Measurements from ENCODE around the gene PHLPP1.

Gene PHLPP1

DNA sequence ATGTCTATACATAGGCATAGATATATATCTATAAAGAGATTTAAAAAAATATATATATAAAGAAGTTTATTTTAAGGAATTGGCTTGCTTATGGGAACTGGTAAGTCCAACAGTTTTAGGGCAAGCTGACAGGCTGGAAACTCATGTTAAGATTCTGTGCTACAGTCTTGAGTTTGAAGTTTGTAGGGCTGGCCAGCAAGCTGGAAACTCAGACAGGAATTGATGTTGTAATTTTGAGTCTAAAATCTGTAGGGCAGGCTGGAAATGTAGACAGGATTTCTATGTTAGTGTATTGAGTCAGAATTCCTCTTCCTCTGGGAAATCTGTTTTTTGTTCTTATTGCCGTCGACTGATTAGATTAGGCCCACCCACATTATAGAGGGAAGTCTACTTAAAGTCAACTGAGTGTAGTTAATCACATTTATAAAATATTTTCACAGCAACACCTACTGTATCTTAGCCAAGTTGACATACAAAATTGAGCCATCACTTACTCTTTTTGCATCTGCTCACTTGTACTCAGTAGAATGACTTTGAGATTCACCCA is 60.8 kb downstream of the PHLPP1 start:
- Histone ChIP-seq H2BK5ac (ENCODE audit: low read length) (no peak overlapping the region), H3K9me3 (replicated peaks in 1 of 2; ENCODE audit: control insufficient read depth in 2 of 2, insufficient read depth in 1 of 2, low read depth in 1 of 2, low read length in 2 of 2) (peaks cover 0 to 9% of the 10 kb centered on the region in 2 donors), H3K23ac (ENCODE audit: low read depth, low read length, poor library complexity) (no peak overlapping the region), H4K8ac (ENCODE audit: low read depth, low read length) (no peak overlapping the region), H3K4ac (ENCODE audit: low read length) (no peak overlapping the region), H3K27me3 (ENCODE audit: control insufficient read depth in 3 of 3, insufficient read depth in 3 of 3, low read depth in 1 of 3, low read length in 3 of 3) (no peaks in the 10 kb centered on the region), H2AK5ac (ENCODE audit: low read depth, low read length) (no peak overlapping the region), H3K14ac (ENCODE audit: low read length) (no peak overlapping the region), H2BK12ac (ENCODE audit: low read length) (no peak overlapping the region), H2AFZ (ENCODE audit: low read length) (no peak overlapping the region), H3K9ac (ENCODE audit: low read depth, low read length, poor library complexity) (no peak overlapping the region), H2BK120ac (ENCODE audit: low read depth, low read length) (no peak overlapping the region), H3K79me1 (ENCODE audit: low read depth, low read length) (no peaks in the 10 kb centered on the region), H3K18ac (ENCODE audit: low read length) (no peak overlapping the region), H4K91ac (ENCODE audit: low read depth, low read length, poor library complexity) (no peak overlapping the region), H3K36me3 (replicated peaks in 1 of 2; ENCODE audit: control insufficient read depth in 2 of 2, insufficient read depth in 2 of 2, low read length in 2 of 2) (no peaks in the 10 kb centered on the region), H3K27ac (replicated peaks; ENCODE audit: low read length) (no peak overlapping the region), H3K4me1 (ENCODE audit: control insufficient read depth in 2 of 2, insufficient read depth in 1 of 2, low read depth in 1 of 2, low read length in 2 of 2) (peaks cover 6 to 11% of the 10 kb centered on the region in 2 donors), H2BK15ac (ENCODE audit: low read length) (no peak overlapping the region), H3K4me3 (ENCODE audit: low read length in 2 of 2) (no peak overlapping the region), H3K4me2 (ENCODE audit: insufficient read depth, low read length, poor library complexity, severe bottlenecking) (no peak overlapping the region)
- no peak for DNase-seq (ENCODE audit: low spot score)
- no CpG with 5 or more reads among the region's 2 CpGs for WGBS, 2 donors (ENCODE audit: extremely low coverage in 2 of 2, insufficient read length in 2 of 2, insufficient replicate concordance in 1 of 2)

DNA sequence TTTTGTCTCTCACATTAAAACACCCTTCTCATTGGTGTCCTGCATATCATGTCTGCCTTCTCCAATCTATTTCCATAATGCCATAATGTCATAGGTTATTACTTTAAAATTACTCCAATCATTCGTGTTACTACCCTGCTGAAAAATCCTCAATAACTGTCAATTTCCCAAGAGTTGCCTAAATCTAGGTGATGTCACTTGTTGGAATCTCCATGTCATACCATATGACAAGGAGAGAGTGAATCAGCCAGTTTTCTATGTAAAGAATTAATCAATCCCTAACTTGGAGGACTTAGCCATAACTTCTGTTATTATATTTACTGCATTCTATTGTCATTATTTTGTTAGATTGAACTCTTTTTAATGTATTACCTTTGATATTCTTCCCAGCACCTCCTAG is 62.5 kb downstream of the PHLPP1 start:
- H3K4me2 ChIP-seq (ENCODE audit: insufficient read depth, low read length, poor library complexity, severe bottlenecking): no peak overlapping the region
- H2BK12ac ChIP-seq (ENCODE audit: low read length): no peak overlapping the region
- no peaks in the 10 kb centered on the region for H3K79me1 ChIP-seq (ENCODE audit: low read depth, low read length)
- no peak overlapping the region for H2AFZ ChIP-seq (ENCODE audit: low read length)
- H2AK5ac ChIP-seq (ENCODE audit: low read depth, low read length): no peak overlapping the region
- WGBS, 2 donors (ENCODE audit: extremely low coverage in 2 of 2, insufficient read length in 2 of 2, insufficient replicate concordance in 1 of 2): no CpG with 5 or more reads among the region's 1 CpG
- H2BK5ac ChIP-seq (ENCODE audit: low read length): no peak overlapping the region
- no peak overlapping the region for H3K27ac ChIP-seq (replicated peaks; ENCODE audit: low read length)
- no peak overlapping the region for H3K4me3 ChIP-seq (ENCODE audit: low read length in 2 of 2)
- H3K9me3 ChIP-seq (replicated peaks in 1 of 2; ENCODE audit: control insufficient read depth in 2 of 2, insufficient read depth in 1 of 2, low read depth in 1 of 2, low read length in 2 of 2): peaks cover 0 to 9% of the 10 kb centered on the region in 2 donors
- H3K4ac ChIP-seq (ENCODE audit: low read length): no peak overlapping the region
- H4K8ac ChIP-seq (ENCODE audit: low read depth, low read length): no peak overlapping the region
- no peak overlapping the region for H4K91ac ChIP-seq (ENCODE audit: low read depth, low read length, poor library complexity)
- DNase-seq (ENCODE audit: low spot score): no peak
- no peak overlapping the region for H3K9ac ChIP-seq (ENCODE audit: low read depth, low read length, poor library complexity)
- H2BK120ac ChIP-seq (ENCODE audit: low read depth, low read length): no peak overlapping the region
- peaks cover 8 to 15% of the 10 kb centered on the region in 2 donors for H3K4me1 ChIP-seq (ENCODE audit: control insufficient read depth in 2 of 2, insufficient read depth in 1 of 2, low read depth in 1 of 2, low read length in 2 of 2)
- no peak overlapping the region for H3K18ac ChIP-seq (ENCODE audit: low read length)
- H3K23ac ChIP-seq (ENCODE audit: low read depth, low read length, poor library complexity): no peak overlapping the region
- H3K14ac ChIP-seq (ENCODE audit: low read length): no peak overlapping the region
- no peaks in the 10 kb centered on the region for H3K36me3 ChIP-seq (replicated peaks in 1 of 2; ENCODE audit: control insufficient read depth in 2 of 2, insufficient read depth in 2 of 2, low read length in 2 of 2)
- no peak overlapping the region for H2BK15ac ChIP-seq (ENCODE audit: low read length)
- H3K27me3 ChIP-seq (ENCODE audit: control insufficient read depth in 3 of 3, insufficient read depth in 3 of 3, low read depth in 1 of 3, low read length in 3 of 3): no peaks in the 10 kb centered on the region

DNA sequence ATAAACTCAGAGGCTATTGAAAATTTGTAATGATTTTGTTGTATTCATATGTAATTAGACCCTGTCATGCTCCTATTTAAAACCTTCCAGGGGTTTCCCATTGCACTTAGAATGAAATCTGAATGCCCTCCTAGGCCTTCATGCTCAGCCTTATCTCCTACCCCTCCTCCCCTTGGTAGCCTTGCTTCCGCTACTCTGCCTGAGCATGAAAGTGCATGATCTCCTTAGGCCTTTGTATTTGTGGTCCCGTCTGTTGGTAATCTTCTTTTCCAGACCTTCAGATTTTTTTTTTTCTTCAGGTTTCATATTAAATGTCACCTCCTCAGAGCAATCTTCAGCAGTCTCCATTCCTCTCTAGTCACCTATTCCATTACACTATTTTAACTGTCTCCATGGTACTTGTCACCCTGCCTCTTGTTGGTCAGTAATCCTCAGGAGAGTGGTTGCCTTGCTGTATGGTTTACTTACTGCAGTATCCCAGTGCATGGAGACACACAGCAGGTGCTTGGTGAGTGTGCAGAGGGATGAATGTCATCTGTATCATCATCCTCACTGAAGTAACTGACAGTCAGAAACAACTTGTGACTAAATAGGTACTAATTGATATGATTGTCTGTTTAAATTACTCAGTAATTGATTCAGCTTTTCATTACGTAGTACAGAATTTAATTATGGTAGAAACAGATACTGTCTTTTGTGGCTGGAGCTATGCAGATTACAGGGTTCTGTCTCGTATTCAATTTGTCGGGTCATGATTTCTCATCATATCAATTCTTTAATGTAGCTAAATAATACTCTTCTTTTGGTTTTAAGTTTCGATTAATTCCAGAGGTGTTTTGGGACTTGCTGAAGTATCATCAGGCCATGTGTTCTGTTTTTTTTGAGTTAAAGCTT is 63.9 kb downstream of the PHLPP1 start:
- Histone ChIP-seq H3K36me3 (replicated peaks in 1 of 2; ENCODE audit: control insufficient read depth in 2 of 2, insufficient read depth in 2 of 2, low read length in 2 of 2) (no peaks in the 10 kb centered on the region), H3K9ac (ENCODE audit: low read depth, low read length, poor library complexity) (no peak overlapping the region), H3K23ac (ENCODE audit: low read depth, low read length, poor library complexity) (no peak overlapping the region), H3K4me1 (ENCODE audit: control insufficient read depth in 2 of 2, insufficient read depth in 1 of 2, low read depth in 1 of 2, low read length in 2 of 2) (peaks cover 9 to 10% of the 10 kb centered on the region in 2 donors), H4K8ac (ENCODE audit: low read depth, low read length) (no peak overlapping the region), H3K9me3 (replicated peaks in 1 of 2; ENCODE audit: control insufficient read depth in 2 of 2, insufficient read depth in 1 of 2, low read depth in 1 of 2, low read length in 2 of 2) (peaks cover 0 to 9% of the 10 kb centered on the region in 2 donors), H3K18ac (ENCODE audit: low read length) (no peak overlapping the region), H2BK15ac (ENCODE audit: low read length) (no peak overlapping the region), H2BK12ac (ENCODE audit: low read length) (no peak overlapping the region), H3K27me3 (ENCODE audit: control insufficient read depth in 3 of 3, insufficient read depth in 3 of 3, low read depth in 1 of 3, low read length in 3 of 3) (no peaks in the 10 kb centered on the region), H3K14ac (ENCODE audit: low read length) (no peak overlapping the region), H3K79me1 (ENCODE audit: low read depth, low read length) (no peaks in the 10 kb centered on the region), H3K4me3 (ENCODE audit: low read length in 2 of 2) (no peak overlapping the region), H2AFZ (ENCODE audit: low read length) (no peak overlapping the region), H4K91ac (ENCODE audit: low read depth, low read length, poor library complexity) (no peak overlapping the region), H3K27ac (replicated peaks; ENCODE audit: low read length) (no peak overlapping the region), H2AK5ac (ENCODE audit: low read depth, low read length) (no peak overlapping the region), H3K4ac (ENCODE audit: low read length) (no peak overlapping the region), H3K4me2 (ENCODE audit: insufficient read depth, low read length, poor library complexity, severe bottlenecking) (no peak overlapping the region), H2BK120ac (ENCODE audit: low read depth, low read length) (no peak overlapping the region), H2BK5ac (ENCODE audit: low read length) (no peak overlapping the region)
- no peak for DNase-seq (ENCODE audit: low spot score)
- WGBS, 2 donors (ENCODE audit: extremely low coverage in 2 of 2, insufficient read length in 2 of 2, insufficient replicate concordance in 1 of 2): no CpG with 5 or more reads among the region's 6 CpGs

DNA sequence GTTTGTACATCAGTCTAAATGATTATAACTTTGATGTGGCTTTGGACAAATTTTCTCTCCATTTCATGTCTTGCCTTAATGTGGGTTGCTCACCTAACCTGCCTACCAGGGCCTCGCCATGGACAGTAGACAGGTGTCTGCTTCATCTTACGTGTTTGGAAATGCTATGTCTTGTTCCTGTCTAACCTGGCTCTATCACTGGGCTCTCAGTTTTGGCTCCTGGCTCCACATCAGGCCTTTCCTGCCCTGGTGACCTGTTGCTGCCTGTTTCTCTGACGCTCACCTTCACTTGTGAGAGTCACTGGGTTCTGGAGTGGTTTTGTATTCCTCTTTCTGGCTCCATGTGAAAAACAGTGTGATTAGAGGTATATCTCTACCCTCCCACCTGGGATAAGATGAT is 65.9 kb downstream of the PHLPP1 start:
- Histone ChIP-seq H3K9ac (ENCODE audit: low read depth, low read length, poor library complexity) (no peak overlapping the region), H2BK15ac (ENCODE audit: low read length) (no peak overlapping the region), H2BK120ac (ENCODE audit: low read depth, low read length) (no peak overlapping the region), H3K27me3 (ENCODE audit: control insufficient read depth in 3 of 3, insufficient read depth in 3 of 3, low read depth in 1 of 3, low read length in 3 of 3) (no peaks in the 10 kb centered on the region), H3K36me3 (replicated peaks in 1 of 2; ENCODE audit: control insufficient read depth in 2 of 2, insufficient read depth in 2 of 2, low read length in 2 of 2) (no peaks in the 10 kb centered on the region), H3K14ac (ENCODE audit: low read length) (no peak overlapping the region), H3K79me1 (ENCODE audit: low read depth, low read length) (no peaks in the 10 kb centered on the region), H3K4me2 (ENCODE audit: insufficient read depth, low read length, poor library complexity, severe bottlenecking) (no peak overlapping the region), H4K91ac (ENCODE audit: low read depth, low read length, poor library complexity) (no peak overlapping the region), H3K4ac (ENCODE audit: low read length) (no peak overlapping the region), H3K18ac (ENCODE audit: low read length) (no peak overlapping the region), H2BK12ac (ENCODE audit: low read length) (no peak overlapping the region), H3K4me3 (ENCODE audit: low read length in 2 of 2) (no peak overlapping the region), H4K8ac (ENCODE audit: low read depth, low read length) (no peak overlapping the region), H3K27ac (replicated peaks; ENCODE audit: low read length) (no peak overlapping the region), H2BK5ac (ENCODE audit: low read length) (no peak overlapping the region), H2AFZ (ENCODE audit: low read length) (no peak overlapping the region), H2AK5ac (ENCODE audit: low read depth, low read length) (no peak overlapping the region), H3K4me1 (ENCODE audit: control insufficient read depth in 2 of 2, insufficient read depth in 1 of 2, low read depth in 1 of 2, low read length in 2 of 2) (peaks cover 11 to 17% of the 10 kb centered on the region in 2 donors), H3K9me3 (replicated peaks in 1 of 2; ENCODE audit: control insufficient read depth in 2 of 2, insufficient read depth in 1 of 2, low read depth in 1 of 2, low read length in 2 of 2) (peaks cover 0 to 6% of the 10 kb centered on the region in 2 donors), H3K23ac (ENCODE audit: low read depth, low read length, poor library complexity) (no peak overlapping the region)
- no peak for DNase-seq (ENCODE audit: low spot score)
- no CpG with 5 or more reads among the region's 3 CpGs for WGBS, 2 donors (ENCODE audit: extremely low coverage in 2 of 2, insufficient read length in 2 of 2, insufficient replicate concordance in 1 of 2)

All from neuronal stem cell (in vitro differentiated cells).